CD14-positive monocyte (primary cell): ENCODE results near the gene ANKRD40. TPM values are rescaled to one million over a fixed set of nuclear protein-coding genes. Genes with fewer than 3 reads are reported as not detected.

ENCODE experiments used
- DNase-seq, 3 donors: peaks; one replicate each; pipeline ENCODE4 v3.0.0-alpha.2; 2011 to 2022
- H2AFZ ChIP-seq: 2 replicates; pipeline ENCODE4 v1.6.0; 2012; ENCODE audit warnings: mild to moderate bottlenecking, low read depth, low read length, inconsistent platforms; ENCODE audit not compliant: insufficient read depth, poor library complexity, severe bottlenecking
- H3K27ac ChIP-seq, 2 donors: 1 replicate in 1 of 2; 2 replicates in 1 of 2; pipeline ENCODE4 v1.5.1; 2012 to 2013; ENCODE audit warnings: low read length in 2 of 2, control low read depth in 1 of 2, inconsistent platforms in 1 of 2, low read depth in 1 of 2, mild to moderate bottlenecking in 1 of 2
- H3K27me3 ChIP-seq, 2 donors: one replicate each; pipeline versions ENCODE4 v1.6.0 to v1.6.1; 2011 to 2013; ENCODE audit warnings: low read length in 2 of 2; ENCODE audit not compliant: control insufficient read depth in 2 of 2, insufficient read depth in 2 of 2
- H3K36me3 ChIP-seq, 2 donors: replicated peaks in 1 of 2; 1 replicate in 1 of 2; 2 replicates in 1 of 2; pipeline versions ENCODE4 v1.5.1 to v1.6.1; 2012 to 2013; ENCODE audit warnings: low read length in 2 of 2, control low read depth in 1 of 2, inconsistent platforms in 1 of 2, mild to moderate bottlenecking in 1 of 2; ENCODE audit not compliant: insufficient read depth in 2 of 2, control insufficient read depth in 1 of 2
- H3K4me1 ChIP-seq, 2 donors: 1 replicate in 1 of 2; 2 replicates in 1 of 2; pipeline versions ENCODE4 v1.5.1 to v1.6.1; 2012 to 2013; ENCODE audit warnings: low read length in 2 of 2, control low read depth in 1 of 2, inconsistent platforms in 1 of 2, mild to moderate bottlenecking in 1 of 2, moderate library complexity in 1 of 2; ENCODE audit not compliant: insufficient read depth in 2 of 2, control insufficient read depth in 1 of 2
- H3K4me2 ChIP-seq: replicated peaks from 2 replicates; pipeline ENCODE3; 2012; ENCODE audit warnings: low read length, moderate library complexity, mild to moderate bottlenecking; ENCODE audit not compliant: poor library complexity, severe bottlenecking; ENCODE audit errors: extremely low read depth
- H3K4me3 ChIP-seq, 3 experiments: fragments of 200-600 bp in 1 of 3; sonication (generic) in 1 of 3; replicated peaks in 1 of 3; 1 replicate in 2 of 3; 2 replicates in 1 of 3; pipeline ENCODE4 v1.5.1; 2011 to 2013; ENCODE audit warnings: low read length in 3 of 3, mild to moderate bottlenecking in 3 of 3, control low read depth in 2 of 3, low read depth in 2 of 3, inconsistent platforms in 1 of 3, moderate library complexity in 1 of 3
- H3K79me2 ChIP-seq: 2 replicates; pipeline ENCODE4 v1.6.0; 2012; ENCODE audit warnings: mild to moderate bottlenecking, control low read depth, inconsistent platforms, low read length, moderate library complexity; ENCODE audit not compliant: insufficient read depth
- H3K9ac ChIP-seq: 2 replicates; pipeline ENCODE4 v1.6.0; 2017; ENCODE audit warnings: low read length, mild to moderate bottlenecking; ENCODE audit not compliant: insufficient read depth, poor library complexity, severe bottlenecking
- H3K9me3 ChIP-seq, 2 donors: replicated peaks in 1 of 2; 1 replicate in 1 of 2; 2 replicates in 1 of 2; pipeline versions ENCODE4 v1.5.1 to v1.6.1; 2012 to 2013; ENCODE audit warnings: low read length in 2 of 2, control low read depth in 1 of 2; ENCODE audit not compliant: control insufficient read depth in 1 of 2, insufficient read depth in 1 of 2
- H4K20me1 ChIP-seq: 2 replicates; pipeline ENCODE4 v1.6.0; 2012; ENCODE audit warnings: mild to moderate bottlenecking, low read length, control low read depth, moderate library complexity; ENCODE audit not compliant: insufficient read depth
- H3K27ac Mint-ChIP-seq, 7 donors: one replicate each; pipeline ENCODE4 v1.8.0; 2020; ENCODE audit warnings: mild to moderate bottlenecking in 7 of 7, mixed read lengths in 7 of 7, moderate library complexity in 6 of 7, inconsistent platforms in 2 of 7
- H3K27me3 Mint-ChIP-seq, 3 donors: one replicate each; pipeline ENCODE4 v1.8.0; 2021 to 2022; ENCODE audit warnings: low read depth in 3 of 3, mild to moderate bottlenecking in 3 of 3, mixed read lengths in 3 of 3, moderate library complexity in 3 of 3, inconsistent platforms in 1 of 3
- H3K36me3 Mint-ChIP-seq, 2 donors: one replicate each; pipeline ENCODE4 v1.8.0; 2020; ENCODE audit warnings: mixed read lengths in 2 of 2, inconsistent platforms in 1 of 2, mild to moderate bottlenecking in 1 of 2
- H3K4me1 Mint-ChIP-seq: one replicate; pipeline ENCODE4 v1.8.0; 2020; ENCODE audit warnings: mild to moderate bottlenecking, mixed read lengths
- H3K4me3 Mint-ChIP-seq, 2 donors: one replicate each; pipeline ENCODE4 v1.8.0; 2020; ENCODE audit warnings: mild to moderate bottlenecking in 2 of 2, mixed read lengths in 2 of 2, moderate library complexity in 1 of 2
- H3K9me3 Mint-ChIP-seq, 7 donors: one replicate each; pipeline ENCODE4 v1.8.0; 2020 to 2022; ENCODE audit warnings: mixed read lengths in 7 of 7, mild to moderate bottlenecking in 6 of 7, moderate library complexity in 6 of 7, inconsistent platforms in 2 of 7
- WGBS: methylation state at CpG from one replicate; pipeline ENCODE4 v1.1.5; 2013; ENCODE audit warnings: missing lambda C conversion rate; ENCODE audit not compliant: insufficient coverage; 5-methylcytosine and 5-hydroxymethylcytosine counted together
- intact Hi-C, 2 donors: fragments of 100-400 bp; cut with micrococcal nuclease; formaldehyde crosslinking; loops; one replicate each; pipeline versions ENCODE4 v1.15.0 to v1.15.1; 2023
- polyA plus RNA-seq, 3 donors: library from polyadenylated mRNA; depleted of rRNA in 1 of 3; unstranded in 2 of 3; stranded (reverse) in 1 of 3; fragments of 300-500 nt in 2 of 3; fragments of >200 nt in 1 of 3; fragmentation: Illumina TruSeq in 2 of 3; gene quantifications; 1 replicate in 2 of 3; 2 replicates in 1 of 3; pipeline ENCODE4 v1.2.3, GENCODE V29; 2012 to 2021
- TF ChIP-seq, protein P1 (sequence below): fragments of 200-600 bp; IDR thresholded peaks from one replicate; pipeline ENCODE4 v1.8.0; 2022; ENCODE audit warnings: antibody characterized with exemption, mild to moderate bottlenecking

Gene ANKRD40
- polyA plus RNA-seq, 3 donors, result 3.4 to 21.8 (median 3.4) TPM

DNA sequence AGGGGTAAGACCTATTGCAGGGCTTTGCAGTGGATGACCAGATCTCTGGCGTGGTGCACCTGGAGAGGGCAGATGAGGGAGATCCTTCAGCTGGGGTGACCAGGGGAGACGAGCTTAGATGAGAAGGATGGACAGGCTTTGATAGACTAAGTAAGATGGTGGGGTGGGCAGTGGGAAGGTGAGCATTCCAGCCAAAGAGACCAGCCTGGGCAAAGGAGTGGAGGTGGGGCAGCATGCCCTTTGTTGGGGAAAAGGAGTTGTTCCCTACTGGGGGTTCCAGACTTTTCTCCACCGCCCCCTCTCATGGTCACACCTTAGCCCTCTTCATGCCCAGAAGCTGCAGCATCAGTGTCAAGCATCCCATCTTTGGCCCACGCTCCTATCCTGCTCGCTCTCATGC is 27.6 kb downstream of the ANKRD40 start:
- Histone ChIP-seq H3K4me2 (no peak overlapping the region), H3K79me2 (no peaks in the 10 kb centered on the region), H3K27me3 (no peaks in the 10 kb centered on the region), H3K9me3 (no peaks in the 10 kb centered on the region), H3K4me1 (peaks cover 5 to 9% of the 10 kb centered on the region in 2 donors), H3K36me3 (no peaks in the 10 kb centered on the region), H3K27ac (no peak overlapping the region), H2AFZ (no peak overlapping the region), H3K9ac (no peak overlapping the region), H4K20me1 (no peaks in the 10 kb centered on the region), H3K4me3 (no peak overlapping the region)
- intact Hi-C loops, result loop anchor here (5.0 kb wide), 3 partner anchors 128 to 198 kb away; partner anchors contain the start of gene SPATA20 (in 1 of the 2)
- Mint-ChIP-seq H3K27me3 (peaks cover 8 to 18% (median 13%) of the 10 kb centered on the region in 3 donors), H3K27ac (peak overlapping the region in 1 of 7 donors; percentile 26), H3K9me3 (no peaks in the 10 kb centered on the region), H3K4me3 (no peak overlapping the region), H3K4me1 (peaks cover 9% of the 10 kb centered on the region), H3K36me3 (peaks cover 0 to 8% of the 10 kb centered on the region in 2 donors)
- DNase-seq, result no peak
- TF ChIP-seq, protein P1, sequence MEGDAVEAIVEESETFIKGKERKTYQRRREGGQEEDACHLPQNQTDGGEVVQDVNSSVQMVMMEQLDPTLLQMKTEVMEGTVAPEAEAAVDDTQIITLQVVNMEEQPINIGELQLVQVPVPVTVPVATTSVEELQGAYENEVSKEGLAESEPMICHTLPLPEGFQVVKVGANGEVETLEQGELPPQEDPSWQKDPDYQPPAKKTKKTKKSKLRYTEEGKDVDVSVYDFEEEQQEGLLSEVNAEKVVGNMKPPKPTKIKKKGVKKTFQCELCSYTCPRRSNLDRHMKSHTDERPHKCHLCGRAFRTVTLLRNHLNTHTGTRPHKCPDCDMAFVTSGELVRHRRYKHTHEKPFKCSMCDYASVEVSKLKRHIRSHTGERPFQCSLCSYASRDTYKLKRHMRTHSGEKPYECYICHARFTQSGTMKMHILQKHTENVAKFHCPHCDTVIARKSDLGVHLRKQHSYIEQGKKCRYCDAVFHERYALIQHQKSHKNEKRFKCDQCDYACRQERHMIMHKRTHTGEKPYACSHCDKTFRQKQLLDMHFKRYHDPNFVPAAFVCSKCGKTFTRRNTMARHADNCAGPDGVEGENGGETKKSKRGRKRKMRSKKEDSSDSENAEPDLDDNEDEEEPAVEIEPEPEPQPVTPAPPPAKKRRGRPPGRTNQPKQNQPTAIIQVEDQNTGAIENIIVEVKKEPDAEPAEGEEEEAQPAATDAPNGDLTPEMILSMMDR, result no peak
- WGBS, result 88% methylated on average over 4 of the region's 5 CpGs

DNA sequence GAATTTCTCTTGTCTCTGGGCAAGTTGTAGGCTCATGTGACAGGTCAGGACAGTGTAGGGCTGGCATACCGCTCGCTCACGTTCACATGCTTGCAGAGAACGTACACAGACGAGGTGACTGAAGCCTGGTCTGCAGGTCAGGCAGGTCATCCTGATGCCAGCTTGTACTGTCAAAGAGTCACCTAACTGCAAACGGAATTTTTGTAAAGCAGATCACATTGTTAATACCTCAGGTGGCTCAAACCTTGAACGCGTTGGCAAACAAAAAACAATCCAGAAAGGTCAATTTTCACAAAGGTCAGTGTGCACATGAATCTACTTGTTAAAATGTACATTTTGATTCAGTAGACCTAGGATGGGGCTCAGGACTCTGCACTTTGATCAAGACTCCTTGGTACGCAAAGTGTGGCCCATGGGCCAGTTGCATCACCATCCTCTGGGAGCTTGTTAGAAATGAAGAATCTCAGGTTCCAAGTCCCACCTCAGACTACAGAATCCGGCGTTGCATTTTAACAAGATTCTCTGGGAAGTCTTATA is 28.6 kb downstream of the ANKRD40 start:
- TF ChIP-seq, protein P1, result no peak
- no peaks in the 10 kb centered on the region for H4K20me1 ChIP-seq
- H3K36me3 ChIP-seq, result no peaks in the 10 kb centered on the region
- H3K79me2 ChIP-seq, result no peaks in the 10 kb centered on the region
- Mint-ChIP-seq H3K27ac (no peak overlapping the region), H3K4me1 (peaks cover 9% of the 10 kb centered on the region), H3K4me3 (no peak overlapping the region), H3K36me3 (peaks cover 0 to 8% of the 10 kb centered on the region in 2 donors), H3K27me3 (peaks cover 6 to 18% (median 11%) of the 10 kb centered on the region in 3 donors), H3K9me3 (no peaks in the 10 kb centered on the region)
- H3K27ac ChIP-seq, result no peak overlapping the region
- no peak overlapping the region for H3K4me2 ChIP-seq
- 99% methylated on average over 9 of the region's 11 CpGs for WGBS
- no peaks in the 10 kb centered on the region for H3K27me3 ChIP-seq
- intact Hi-C loops, result no loop called here
- DNase-seq, result no peak
- peaks cover 5 to 9% of the 10 kb centered on the region in 2 donors for H3K4me1 ChIP-seq
- H2AFZ ChIP-seq, result no peak overlapping the region
- H3K9me3 ChIP-seq, result no peaks in the 10 kb centered on the region
- H3K9ac ChIP-seq, result no peak overlapping the region
- no peak overlapping the region for H3K4me3 ChIP-seq
